Liver (tissue), 9 donors: Measurements from ENCODE around the gene CEP85L. TPM values are rescaled to one million over a fixed set of nuclear protein-coding genes. Genes with fewer than 3 reads are reported as not detected.

ENCODE experiments used
- DNase-seq: peaks from one replicate; pipeline ENCODE4 v3.0.0-alpha.2; 2017; ENCODE audit warnings: low spot score
- H3K27ac ChIP-seq, 2 donors: one replicate each; pipeline ENCODE4 v1.7.0; 2013; ENCODE audit warnings: inconsistent platforms in 2 of 2, low read length in 2 of 2, control low read depth in 1 of 2, low read depth in 1 of 2, mild to moderate bottlenecking in 1 of 2
- H3K27me3 ChIP-seq, 4 donors: one replicate each; pipeline versions ENCODE4 v1.6.1 to v1.7.0; 2013; ENCODE audit warnings: low read length in 3 of 4, inconsistent platforms in 1 of 4, mild to moderate bottlenecking in 1 of 4, moderate library complexity in 1 of 4; ENCODE audit not compliant: control insufficient read depth in 4 of 4, insufficient read depth in 4 of 4
- H3K36me3 ChIP-seq, 4 donors: one replicate each; pipeline versions ENCODE4 v1.6.1 to v1.7.0; 2013; ENCODE audit warnings: low read length in 3 of 4, mild to moderate bottlenecking in 3 of 4, low read depth in 1 of 4, moderate library complexity in 1 of 4; ENCODE audit not compliant: control insufficient read depth in 4 of 4, insufficient read depth in 3 of 4
- H3K4me1 ChIP-seq, 4 donors: one replicate each; pipeline versions ENCODE4 v1.6.1 to v1.7.0; 2013; ENCODE audit warnings: low read length in 3 of 4, mild to moderate bottlenecking in 3 of 4, moderate library complexity in 1 of 4; ENCODE audit not compliant: control insufficient read depth in 4 of 4, insufficient read depth in 4 of 4
- H3K4me3 ChIP-seq, 3 donors: one replicate each; pipeline versions ENCODE4 v1.6.1 to v1.7.0; 2013; ENCODE audit warnings: low read length in 3 of 3, control low read depth in 1 of 3, low read depth in 1 of 3, mild to moderate bottlenecking in 1 of 3
- H3K9ac ChIP-seq, 2 donors: one replicate each; pipeline ENCODE4 v1.7.0; 2013; ENCODE audit warnings: low read length in 2 of 2, mild to moderate bottlenecking in 2 of 2, moderate library complexity in 2 of 2, control low read depth in 1 of 2, low read depth in 1 of 2
- H3K9me3 ChIP-seq, 4 donors: one replicate each; pipeline versions ENCODE4 v1.6.1 to v1.7.0; 2013; ENCODE audit warnings: low read length in 3 of 4; ENCODE audit not compliant: control insufficient read depth in 4 of 4
- FOXA1 ChIP-seq: IDR thresholded peaks from 2 replicates; pipeline ENCODE4 v1.6.1; 2016; ENCODE audit warnings: antibody characterized with exemption
- FOXA2 ChIP-seq: IDR thresholded peaks from 2 replicates; pipeline ENCODE4 v1.6.1; 2016; ENCODE audit warnings: antibody characterized with exemption
- GABPA ChIP-seq, 2 donors: IDR thresholded peaks in 1 of 2; conservative IDR thresholded peaks in 1 of 2; 2 replicates each; pipeline ENCODE4 v1.6.1; 2016; ENCODE audit warnings: antibody characterized with exemption in 2 of 2, mild to moderate bottlenecking in 1 of 2, moderate library complexity in 1 of 2
- HNF4A ChIP-seq, 2 donors: conservative IDR thresholded peaks; 2 replicates each; pipeline ENCODE4 v1.6.1; 2016; ENCODE audit warnings: antibody characterized with exemption in 2 of 2, mild to moderate bottlenecking in 2 of 2
- HNF4G ChIP-seq: IDR thresholded peaks from 2 replicates; pipeline ENCODE4 v1.6.1; 2016; ENCODE audit warnings: antibody characterized with exemption
- JUND ChIP-seq, 2 donors: IDR thresholded peaks; 2 replicates each; pipeline ENCODE4 v1.6.1; 2016; ENCODE audit warnings: antibody characterized with exemption in 2 of 2
- NR2F2 ChIP-seq: IDR thresholded peaks from 2 replicates; pipeline ENCODE4 v1.6.1; 2016; ENCODE audit warnings: antibody characterized with exemption
- RAD21 ChIP-seq, 2 donors: IDR thresholded peaks; 2 replicates each; pipeline ENCODE4 v1.6.1; 2016; ENCODE audit warnings: antibody characterized with exemption in 2 of 2, mild to moderate bottlenecking in 2 of 2
- RXRA ChIP-seq, 2 donors: IDR thresholded peaks; 2 replicates each; pipeline ENCODE4 v1.6.1; 2017 to 2018; ENCODE audit warnings: antibody characterized with exemption in 2 of 2, mild to moderate bottlenecking in 1 of 2
- TAF1 ChIP-seq: conservative IDR thresholded peaks from 2 replicates; pipeline ENCODE4 v1.6.1; 2016; ENCODE audit warnings: antibody characterized with exemption, mild to moderate bottlenecking
- YY1 ChIP-seq: IDR thresholded peaks from 2 replicates; pipeline ENCODE4 v1.6.1; 2016; ENCODE audit warnings: antibody characterized with exemption, mild to moderate bottlenecking
- WGBS: extraction: QIAGEN DNeasy Blood & Tissue Kit; methylation state at CpG from one replicate; pipeline ENCODE4 v1.1.7; 2013; 5-methylcytosine and 5-hydroxymethylcytosine counted together
- polyA plus RNA-seq, 2 donors: library from polyadenylated mRNA; stranded (reverse) in 1 of 2; unstranded in 1 of 2; fragments of 200-250 nt in 1 of 2; fragments of >200 nt in 1 of 2; fragmentation: Nextera tagmentation in 1 of 2; extraction: Ambion mirVana in 1 of 2; gene quantifications; one replicate each; pipeline versions ENCODE4 v1.2.1 to v1.2.3, GENCODE V29; 2013 to 2015
- total RNA-seq, 2 donors: library from RNA; depleted of rRNA; stranded (reverse); fragments of >200 nt; gene quantifications; one replicate each; pipeline ENCODE4 v1.2.3, GENCODE V29; 2014
- TF ChIP-seq, protein P1 (sequence below): IDR thresholded peaks from 2 replicates; pipeline ENCODE4 v1.6.1; 2016; ENCODE audit warnings: antibody characterized with exemption
- TF ChIP-seq, protein P2 (sequence below): IDR thresholded peaks from 2 replicates; pipeline ENCODE4 v1.6.1; 2016; ENCODE audit warnings: antibody characterized with exemption
- TF ChIP-seq, protein P3 (sequence below): fragments of 150-350 bp; IDR thresholded peaks from 2 replicates; pipeline ENCODE4 v1.5.1; 2017; ENCODE audit warnings: improper control_type of control experiment, low read depth, low read length; ENCODE audit not compliant: missing input control
- donor health status: healthy.
- donor health status: healthy.
- donor health status: healthy.
- donor health status: healthy.
- donor health status: healthy.

The CEP85L gene
- total and polyA plus RNA-seq, 4 donors: 0.40 to 6.4 (median 2.3) TPM

DNA sequence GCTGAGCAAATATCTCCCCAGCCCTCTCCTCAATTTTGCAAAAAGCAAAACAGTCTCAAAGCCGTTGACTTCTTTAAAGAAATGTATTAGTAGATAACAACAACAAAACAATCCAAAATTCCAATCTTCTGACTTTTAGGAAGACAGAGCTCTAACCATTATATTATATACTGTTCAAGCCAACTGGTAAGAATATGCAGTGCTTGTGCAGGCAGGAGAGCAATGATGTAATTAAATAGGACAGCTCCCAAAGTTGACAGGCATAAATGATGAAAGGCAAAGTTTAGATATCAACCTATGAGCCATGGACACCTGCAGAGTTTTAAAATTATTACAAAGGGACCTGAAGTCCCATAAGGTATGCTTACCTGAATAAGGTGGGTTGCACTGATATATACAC lies 16.6 kb upstream of the CEP85L start:
- Histone ChIP-seq H3K4me3 (no peak overlapping the region), H3K36me3 (no peaks in the 10 kb centered on the region), H3K27ac (no peak overlapping the region), H3K9ac (no peak overlapping the region), H3K4me1 (no peaks in the 10 kb centered on the region), H3K27me3 (no peaks in the 10 kb centered on the region), H3K9me3 (no peaks in the 10 kb centered on the region)
- 67% methylated on average over 1 of the region's 1 CpG for WGBS
- TF ChIP-seq FOXA2: no peak
- TF ChIP-seq JUND (IDR thresholded peaks at IDR 0.05): no peak
- TF ChIP-seq, protein P1, sequence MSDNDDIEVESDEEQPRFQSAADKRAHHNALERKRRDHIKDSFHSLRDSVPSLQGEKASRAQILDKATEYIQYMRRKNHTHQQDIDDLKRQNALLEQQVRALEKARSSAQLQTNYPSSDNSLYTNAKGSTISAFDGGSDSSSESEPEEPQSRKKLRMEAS: no peak
- TF ChIP-seq, protein P2, sequence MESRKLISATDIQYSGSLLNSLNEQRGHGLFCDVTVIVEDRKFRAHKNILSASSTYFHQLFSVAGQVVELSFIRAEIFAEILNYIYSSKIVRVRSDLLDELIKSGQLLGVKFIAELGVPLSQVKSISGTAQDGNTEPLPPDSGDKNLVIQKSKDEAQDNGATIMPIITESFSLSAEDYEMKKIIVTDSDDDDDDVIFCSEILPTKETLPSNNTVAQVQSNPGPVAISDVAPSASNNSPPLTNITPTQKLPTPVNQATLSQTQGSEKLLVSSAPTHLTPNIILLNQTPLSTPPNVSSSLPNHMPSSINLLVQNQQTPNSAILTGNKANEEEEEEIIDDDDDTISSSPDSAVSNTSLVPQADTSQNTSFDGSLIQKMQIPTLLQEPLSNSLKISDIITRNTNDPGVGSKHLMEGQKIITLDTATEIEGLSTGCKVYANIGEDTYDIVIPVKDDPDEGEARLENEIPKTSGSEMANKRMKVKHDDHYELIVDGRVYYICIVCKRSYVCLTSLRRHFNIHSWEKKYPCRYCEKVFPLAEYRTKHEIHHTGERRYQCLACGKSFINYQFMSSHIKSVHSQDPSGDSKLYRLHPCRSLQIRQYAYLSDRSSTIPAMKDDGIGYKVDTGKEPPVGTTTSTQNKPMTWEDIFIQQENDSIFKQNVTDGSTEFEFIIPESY: no peak
- no peak for TF ChIP-seq HNF4G
- no peak for TF ChIP-seq HNF4A (conservative IDR thresholded peaks at IDR 0.05)
- TF ChIP-seq, protein P3, sequence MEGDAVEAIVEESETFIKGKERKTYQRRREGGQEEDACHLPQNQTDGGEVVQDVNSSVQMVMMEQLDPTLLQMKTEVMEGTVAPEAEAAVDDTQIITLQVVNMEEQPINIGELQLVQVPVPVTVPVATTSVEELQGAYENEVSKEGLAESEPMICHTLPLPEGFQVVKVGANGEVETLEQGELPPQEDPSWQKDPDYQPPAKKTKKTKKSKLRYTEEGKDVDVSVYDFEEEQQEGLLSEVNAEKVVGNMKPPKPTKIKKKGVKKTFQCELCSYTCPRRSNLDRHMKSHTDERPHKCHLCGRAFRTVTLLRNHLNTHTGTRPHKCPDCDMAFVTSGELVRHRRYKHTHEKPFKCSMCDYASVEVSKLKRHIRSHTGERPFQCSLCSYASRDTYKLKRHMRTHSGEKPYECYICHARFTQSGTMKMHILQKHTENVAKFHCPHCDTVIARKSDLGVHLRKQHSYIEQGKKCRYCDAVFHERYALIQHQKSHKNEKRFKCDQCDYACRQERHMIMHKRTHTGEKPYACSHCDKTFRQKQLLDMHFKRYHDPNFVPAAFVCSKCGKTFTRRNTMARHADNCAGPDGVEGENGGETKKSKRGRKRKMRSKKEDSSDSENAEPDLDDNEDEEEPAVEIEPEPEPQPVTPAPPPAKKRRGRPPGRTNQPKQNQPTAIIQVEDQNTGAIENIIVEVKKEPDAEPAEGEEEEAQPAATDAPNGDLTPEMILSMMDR: no peak
- TF ChIP-seq TAF1: no peak
- TF ChIP-seq YY1: no peak
- TF ChIP-seq FOXA1: no peak
- DNase-seq: no peak

GRCh38 chr6:118665011-118665410 lies 13.6 kb upstream of the CEP85L start:
- DNase-seq: no peak
- Histone ChIP-seq H3K4me3 (no peak overlapping the region), H3K4me1 (no peaks in the 10 kb centered on the region), H3K9me3 (no peaks in the 10 kb centered on the region), H3K27ac (no peak overlapping the region), H3K36me3 (no peaks in the 10 kb centered on the region), H3K27me3 (no peaks in the 10 kb centered on the region), H3K9ac (no peak overlapping the region)
- no peak for TF ChIP-seq HNF4G
- TF ChIP-seq, protein P2: no peak
- no peak for TF ChIP-seq FOXA2
- TF ChIP-seq, protein P3: no peak
- no peak for TF ChIP-seq RXRA (IDR thresholded peaks at IDR 0.05)
- no peak for TF ChIP-seq NR2F2
- TF ChIP-seq RAD21 (IDR thresholded peaks at IDR 0.05): no peak
- TF ChIP-seq JUND (IDR thresholded peaks at IDR 0.05): no peak
- TF ChIP-seq YY1: no peak
- no peak for TF ChIP-seq GABPA (IDR thresholded peaks at IDR 0.05 in 1 of 2, conservative IDR thresholded peaks at IDR 0.05 in 1 of 2)
- WGBS: 79% methylated on average over 3 of the region's 3 CpGs
